IMR-90 (cell line): Measurements from ENCODE around the gene CCDC117. TPM values are rescaled to one million over a fixed set of nuclear protein-coding genes. Genes with fewer than 3 reads are reported as not detected.

Source experiments
- ATAC-seq: fragments of 200-7000 bp; cut with Tn5 transposase; 2 replicates; pipeline ENCODE4 v1.9.1; 2020; ENCODE audit warnings: low read depth, mild to moderate bottlenecking, moderate library complexity
- BruUV-seq: library from RNA; stranded (reverse); fragments of 400-500 nt; replicated peaks from 2 replicates; lab custom pipeline; 2021; lab: Mats Ljungman, UMichigan
- CTCF ChIA-PET: fragments of 300-600 bp; formaldehyde crosslinking; extraction: SDS; loops from one replicate; lab custom pipeline; 2021; ENCODE audit warnings: antibody characterized with exemption; lab: Yijun Ruan, JAX
- POLR2A ChIA-PET: fragments of 300-600 bp; sonication (Branson Sonifier 250); formaldehyde crosslinking; loops from one replicate; lab custom pipeline; 2022; ENCODE audit warnings: antibody characterized with exemption; ENCODE audit not compliant: unreplicated experiment; lab: Charles Lee
- DNase-seq: peaks from one replicate; pipeline ENCODE4 v3.0.0; 2013
- H2AFZ ChIP-seq: replicated peaks from 2 replicates; pipeline ENCODE3; 2013; ENCODE audit warnings: low read length, mild to moderate bottlenecking; ENCODE audit not compliant: poor library complexity
- H2AK5ac ChIP-seq: 2 replicates; pipeline ENCODE4 v1.6.1; 2013; ENCODE audit warnings: low read depth, low read length, inconsistent platforms
- H2AK9ac ChIP-seq: replicated peaks from 2 replicates; pipeline ENCODE3; 2013; ENCODE audit warnings: mild to moderate bottlenecking, low read depth, low read length, moderate library complexity; ENCODE audit not compliant: poor library complexity
- H2BK120ac ChIP-seq: 2 replicates; pipeline ENCODE4 v1.6.1; 2013; ENCODE audit warnings: low read depth, low read length, inconsistent platforms
- H2BK15ac ChIP-seq: 3 replicates; pipeline ENCODE4 v1.6.1; 2013; ENCODE audit warnings: low read depth, low read length, inconsistent platforms
- H2BK20ac ChIP-seq: 2 replicates; pipeline ENCODE4 v1.6.1; 2013; ENCODE audit warnings: low read depth, mild to moderate bottlenecking, inconsistent platforms, low read length, moderate library complexity
- H2BK5ac ChIP-seq: 2 replicates; pipeline ENCODE4 v1.6.1; 2013; ENCODE audit warnings: mild to moderate bottlenecking, low read depth, low read length, inconsistent platforms; ENCODE audit not compliant: poor library complexity, severe bottlenecking
- H3K14ac ChIP-seq: replicated peaks from 2 replicates; pipeline ENCODE4 v1.6.1; 2013; ENCODE audit warnings: low read depth, low read length, inconsistent platforms
- H3K18ac ChIP-seq: 2 replicates; pipeline ENCODE4 v1.6.1; 2013; ENCODE audit warnings: low read depth, low read length, control low read depth
- H3K23ac ChIP-seq: 2 replicates; pipeline ENCODE4 v1.6.1; 2013; ENCODE audit warnings: low read depth, low read length, inconsistent platforms
- H3K27ac ChIP-seq: 2 replicates; pipeline ENCODE4 v1.5.1; 2013; ENCODE audit warnings: mild to moderate bottlenecking, control low read depth, low read length; ENCODE audit not compliant: insufficient read depth
- H3K27me3 ChIP-seq: 2 replicates; pipeline ENCODE4 v1.6.1; 2013; ENCODE audit warnings: low read length; ENCODE audit not compliant: control insufficient read depth, insufficient read depth
- H3K36me3 ChIP-seq: 2 replicates; pipeline ENCODE4 v1.6.1; 2013; ENCODE audit warnings: low read length, mixed read lengths; ENCODE audit not compliant: control insufficient read depth, insufficient read depth
- H3K4ac ChIP-seq: 2 replicates; pipeline ENCODE4 v1.6.1; 2013; ENCODE audit warnings: low read depth, low read length, inconsistent platforms
- H3K4me1 ChIP-seq: 2 replicates; pipeline ENCODE4 v1.6.1; 2013; ENCODE audit warnings: low read length, mixed read lengths; ENCODE audit not compliant: control insufficient read depth, insufficient read depth
- H3K4me2 ChIP-seq: 2 replicates; pipeline ENCODE4 v1.6.1; 2013; ENCODE audit warnings: low read depth, mild to moderate bottlenecking, control low read depth, low read length, moderate library complexity
- H3K4me3 ChIP-seq: 2 replicates; pipeline ENCODE4 v1.5.1; 2013; ENCODE audit warnings: low read depth, mild to moderate bottlenecking, control low read depth, low read length, moderate library complexity; ENCODE audit not compliant: insufficient read depth
- H3K56ac ChIP-seq: 2 replicates; pipeline ENCODE4 v1.6.1; 2013; ENCODE audit warnings: low read length, inconsistent platforms; ENCODE audit not compliant: insufficient read depth; ENCODE audit errors: extremely low read depth
- H3K79me1 ChIP-seq, 2 experiments: 2 replicates each; pipeline ENCODE4 v1.6.1; 2013; ENCODE audit warnings: low read length in 2 of 2, inconsistent platforms in 1 of 2, low read depth in 1 of 2
- H3K9ac ChIP-seq: 2 replicates; pipeline ENCODE4 v1.6.1; 2013; ENCODE audit warnings: low read depth, low read length, control low read depth
- H3K9me1 ChIP-seq: 2 replicates; pipeline ENCODE4 v1.6.1; 2013; ENCODE audit warnings: low read length, inconsistent platforms; ENCODE audit not compliant: insufficient read depth
- H3K9me3 ChIP-seq: 2 replicates; pipeline ENCODE4 v1.6.1; 2013; ENCODE audit warnings: low read length; ENCODE audit not compliant: control insufficient read depth, insufficient read depth
- H4K20me1 ChIP-seq: 2 replicates; pipeline ENCODE4 v1.6.1; 2013; ENCODE audit warnings: low read length, inconsistent platforms; ENCODE audit not compliant: insufficient read depth
- H4K5ac ChIP-seq: 2 replicates; pipeline ENCODE4 v1.6.1; 2013; ENCODE audit warnings: mild to moderate bottlenecking, low read depth, low read length, control low read depth
- H4K8ac ChIP-seq, 2 experiments: 2 replicates each; pipeline ENCODE4 v1.6.1; 2013; ENCODE audit warnings: low read depth in 2 of 2, low read length in 2 of 2, control low read depth in 1 of 2, inconsistent platforms in 1 of 2
- H4K91ac ChIP-seq: 2 replicates; pipeline ENCODE4 v1.6.1; 2013; ENCODE audit warnings: low read depth, low read length, inconsistent platforms; ENCODE audit not compliant: insufficient read depth
- CHD1 ChIP-seq: IDR thresholded peaks from 2 replicates; pipeline ENCODE4 v1.6.1; 2012; ENCODE audit warnings: low read depth, low read length, improper control_type of control experiment
- CTCF ChIP-seq: conservative IDR thresholded peaks from 2 replicates; pipeline ENCODE4 v1.5.1; 2012; ENCODE audit warnings: mild to moderate bottlenecking, low read depth, low read length, improper control_type of control experiment
- FOS ChIP-seq: fragments of 150-350 bp; IDR thresholded peaks from 2 replicates; pipeline ENCODE4 v1.6.1; 2016; ENCODE audit warnings: low read depth, low read length
- MAZ ChIP-seq: IDR thresholded peaks from 2 replicates; pipeline ENCODE4 v1.6.1; 2012; ENCODE audit warnings: low read depth, mild to moderate bottlenecking, low read length, improper control_type of control experiment, moderate library complexity, borderline replicate concordance
- NFE2L2 ChIP-seq: fragments of 150-350 bp; IDR thresholded peaks from 2 replicates; pipeline ENCODE4 v1.6.1; 2016; ENCODE audit warnings: low read depth, mild to moderate bottlenecking, low read length
- SMC3 ChIP-seq: fragments of 150-350 bp; IDR thresholded peaks from 2 replicates; pipeline ENCODE4 v1.6.1; 2016; ENCODE audit warnings: low read depth, mild to moderate bottlenecking, antibody characterized with exemption, low read length, moderate library complexity
- WGBS, 2 experiments: methylation state at CpG; one replicate each; pipeline versions ENCODE4 v1.1.5 to v1.1.7; 2013; ENCODE audit warnings: missing lambda C conversion rate in 2 of 2; ENCODE audit not compliant: insufficient read length in 1 of 2; ENCODE audit errors: extremely low coverage in 2 of 2; 5-methylcytosine and 5-hydroxymethylcytosine counted together
- dilution Hi-C: fragments of 300-500 bp; cut with HindIII; formaldehyde crosslinking; loops from one replicate; pipeline ENCODE4 v1.14.3; 2018; ENCODE audit warnings: low sequenced_read_pairs; ENCODE audit not compliant: unreplicated experiment
- in situ Hi-C: fragments of 300-500 bp; cut with MboI; formaldehyde crosslinking; loops from 3 replicates; pipeline ENCODE4 v1.14.3; 2019; ENCODE audit warnings: low sequenced_read_pairs, inconsistent platforms, mixed read lengths
- intact Hi-C: fragments of 100-400 bp; cut with micrococcal nuclease; formaldehyde crosslinking; loops from 2 replicates; pipeline ENCODE4 v1.10.0; 2022
- polyA plus RNA-seq, 3 experiments: library from polyadenylated mRNA; depleted of rRNA; stranded (reverse); fragments of >200 nt; gene quantifications; 2 replicates each; pipeline ENCODE4 v1.2.3, GENCODE V29; 2012; ENCODE audit warnings: low replicate concordance in 1 of 3
- total RNA-seq: library from RNA; depleted of rRNA; stranded (reverse); fragments of >200 nt; gene quantifications from 2 replicates; pipeline ENCODE4 v1.2.3, GENCODE V29; 2012

CCDC117 gene
- total and polyA plus RNA-seq, 2 of the 4 experiments (the other 2 are of a cell fraction), result 5.9 to 7.0 TPM

DNA sequence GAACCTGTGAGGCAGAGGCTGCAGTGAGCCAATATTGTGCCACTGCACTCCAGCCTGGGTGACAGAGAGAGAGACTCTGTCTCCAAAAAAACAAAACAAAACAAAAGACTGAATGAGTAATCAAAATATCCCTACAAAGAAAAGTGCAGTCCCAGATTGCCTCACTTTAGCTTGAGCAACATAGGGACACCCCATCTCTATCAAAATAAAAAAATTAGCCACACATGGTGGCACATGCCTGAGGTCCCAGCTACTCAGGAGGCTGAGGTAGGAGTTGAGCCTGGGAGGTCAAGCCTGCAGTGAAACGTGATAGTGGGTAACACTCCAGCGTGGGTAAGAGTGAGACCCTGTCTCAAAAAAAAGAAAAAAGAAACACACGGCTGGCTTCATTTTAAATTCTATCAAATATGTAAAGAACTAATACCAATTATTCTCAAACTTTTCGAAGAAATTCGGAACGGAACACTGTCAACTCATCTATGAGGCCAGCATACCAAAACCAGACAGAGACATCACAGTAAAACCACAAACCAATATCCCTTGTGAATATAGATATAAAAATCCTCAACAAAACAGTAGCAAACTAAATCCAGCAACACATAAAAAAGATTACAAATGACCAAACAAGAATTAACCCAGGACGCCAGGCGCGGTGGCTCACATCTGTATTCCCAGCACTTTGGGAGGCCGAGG is 43.7 kb upstream of the CCDC117 start:
- ChIA-PET POLR2A (no interaction called here), CTCF (no interaction called here)
- Histone ChIP-seq H3K9me3 (no peaks in the 10 kb centered on the region), H2AFZ (no peak overlapping the region), H3K4me3 (no peak overlapping the region), H3K9me1 (peaks cover 8% of the 10 kb centered on the region), H2AK5ac (no peak overlapping the region), H4K20me1 (no peaks in the 10 kb centered on the region), H4K5ac (no peak overlapping the region), H3K27ac (no peak overlapping the region), H3K4me2 (no peak overlapping the region), H3K4ac (no peak overlapping the region), H3K56ac (no peak overlapping the region), H2AK9ac (no peak overlapping the region), H3K79me1 (peaks cover 0 to 5% of the 10 kb centered on the region in 2 experiments; a peak in 1 of 4 replicates), H2BK15ac (no peak overlapping the region), H2BK5ac (no peak overlapping the region), H3K27me3 (no peaks in the 10 kb centered on the region), H4K8ac (no peak overlapping the region), H3K23ac (no peak overlapping the region), H2BK120ac (no peak overlapping the region), H2BK20ac (no peak overlapping the region), H3K9ac (no peak overlapping the region), H4K91ac (no peak overlapping the region), H3K18ac (no peak overlapping the region), H3K4me1 (peaks cover 2% of the 10 kb centered on the region), H3K14ac (no peak overlapping the region), H3K36me3 (peaks cover 2% of the 10 kb centered on the region; the same call in 1 of the 2 replicates)
- 93% methylated on average over 5 of the region's 10 CpGs; no CpG with 5 or more reads in 1 of the 2 experiments for WGBS, 2 experiments
- dilution Hi-C loops, result no loop called here
- ATAC-seq (no peak), DNase-seq (no peak)
- in situ Hi-C loops, result no loop called here
- intact Hi-C loops, result no loop called here
- no peak for TF ChIP-seq NFE2L2
- TF ChIP-seq CHD1, result no peak
- no peak for TF ChIP-seq FOS
- no peak for TF ChIP-seq CTCF
- no peak for TF ChIP-seq MAZ
- no peak for TF ChIP-seq SMC3
- no TSS peak for BruUV-seq
